HFF-Myc (cell line): ENCODE data around the gene TMEM271.

Experiments used
- DNase-seq: peaks from one replicate; pipeline ENCODE4 v3.0.0-alpha.2; 2011; ENCODE audit warnings: low read depth; ENCODE audit errors: extremely low read depth
- H3K4me3 ChIP-seq: replicated peaks from 2 replicates; pipeline ENCODE4 v1.5.1; 2011; ENCODE audit warnings: low read depth, mild to moderate bottlenecking, control low read depth, low read length
- CTCF ChIP-seq: IDR thresholded peaks from 2 replicates; pipeline ENCODE4 v1.5.1; 2012; ENCODE audit warnings: mild to moderate bottlenecking, low read depth, low read length, control low read depth; ENCODE audit errors: missing control alignments

The TMEM271 gene

GRCh38 chr4:535181-535923 is 40.7 kb downstream of the TMEM271 start:
- no peak for TF ChIP-seq CTCF
- H3K4me3 ChIP-seq: no peak overlapping the region
- no peak for DNase-seq

- no peak for DNase-seq
- H3K4me3 ChIP-seq: no peak overlapping the region
- TF ChIP-seq CTCF: no peak
Observed at GRCh38 chr4:534576-535151, 41.4 kb downstream of the TMEM271 start.

- TF ChIP-seq CTCF: no peak
- DNase-seq: no peak
- H3K4me3 ChIP-seq: no peak overlapping the region
Observed at GRCh38 chr4:534101-534575, 42.0 kb downstream of the TMEM271 start.

GRCh38 chr4:533318-534100 is 42.6 kb downstream of the TMEM271 start:
- no peak for TF ChIP-seq CTCF
- no peak for DNase-seq
- H3K4me3 ChIP-seq: no peak overlapping the region

GRCh38 chr4:532588-533317 is 43.3 kb downstream of the TMEM271 start:
- no peak overlapping the region for H3K4me3 ChIP-seq
- no peak for DNase-seq
- TF ChIP-seq CTCF: no peak
